ENCODE measurements around the gene ZFPM1. TPM values are rescaled to one million over a fixed set of nuclear protein-coding genes. Genes with fewer than 3 reads are reported as not detected.

ZFPM1 gene
- total RNA-seq, 3 donors from 2014 or later, result 14.2 to 17.3 (median 15.9) TPM

GRCh38 chr16:88541831-88542616, 88.9 kb downstream of the ZFPM1 start:
- H3K9me3 Mint-ChIP-seq, result peaks cover 11% of the 10 kb centered on the region

GRCh38 chr16:88543230-88543813, 90.2 kb downstream of the ZFPM1 start:
- H3K9me3 Mint-ChIP-seq, result peaks cover 11% of the 10 kb centered on the region
- peaks cover 11% of the 10 kb centered on the region for H3K27me3 Mint-ChIP-seq (ENCODE audit: low read depth)
- H3K36me3 Mint-ChIP-seq (ENCODE audit: insufficient read depth), result peaks cover 1% of the 10 kb centered on the region
- no peak overlapping the region for H3K4me3 Mint-ChIP-seq
- DNase-seq (no peak), ATAC-seq (no peak)
- H3K4me1 Mint-ChIP-seq (ENCODE audit: low read depth), result peaks cover 2% of the 10 kb centered on the region

More at GRCh38 chr16:88541831-88542616, 88.9 kb downstream of the ZFPM1 start:
- Mint-ChIP-seq H3K27me3 (ENCODE audit: low read depth) (peaks cover 11% of the 10 kb centered on the region), H3K36me3 (ENCODE audit: insufficient read depth) (peaks cover 1% of the 10 kb centered on the region), H3K4me1 (ENCODE audit: low read depth) (no peaks in the 10 kb centered on the region), H3K4me3 (no peak overlapping the region)
- DNase-seq, result no peak
- ATAC-seq, result no peak

GRCh38 chr16:88545781-88546180, 92.7 kb downstream of the ZFPM1 start:
- H3K27me3 Mint-ChIP-seq (ENCODE audit: low read depth), result peaks cover 5% of the 10 kb centered on the region
- no peak for ATAC-seq
- no peak for DNase-seq
- peaks cover 17% of the 10 kb centered on the region for H3K4me1 Mint-ChIP-seq (ENCODE audit: low read depth)
- H3K4me3 Mint-ChIP-seq, result no peak overlapping the region
- H3K9me3 Mint-ChIP-seq, result peaks cover 11% of the 10 kb centered on the region
- peaks cover 1% of the 10 kb centered on the region for H3K36me3 Mint-ChIP-seq (ENCODE audit: insufficient read depth)

GRCh38 chr16:88548131-88548874, 95.2 kb downstream of the ZFPM1 start:
- peaks cover 6% of the 10 kb centered on the region for H3K9me3 Mint-ChIP-seq
- peaks cover 1% of the 10 kb centered on the region for H3K36me3 Mint-ChIP-seq (ENCODE audit: insufficient read depth)
- DNase-seq (no peak), ATAC-seq (no peak)
- no peak overlapping the region for H3K4me3 Mint-ChIP-seq
- H3K4me1 Mint-ChIP-seq (ENCODE audit: low read depth), result peaks cover 28% of the 10 kb centered on the region
- H3K27me3 Mint-ChIP-seq (ENCODE audit: low read depth), result no peaks in the 10 kb centered on the region

- ATAC-seq (no peak), DNase-seq (no peak)
- H3K4me1 Mint-ChIP-seq (ENCODE audit: low read depth), result peaks cover 28% of the 10 kb centered on the region
- H3K36me3 Mint-ChIP-seq (ENCODE audit: insufficient read depth), result no peaks in the 10 kb centered on the region
- H3K9me3 Mint-ChIP-seq, result no peaks in the 10 kb centered on the region
- H3K4me3 Mint-ChIP-seq, result no peak overlapping the region
- no peaks in the 10 kb centered on the region for H3K27me3 Mint-ChIP-seq (ENCODE audit: low read depth)
Observed at GRCh38 chr16:88548985-88549384, 95.9 kb downstream of the ZFPM1 start.

- H3K36me3 Mint-ChIP-seq (ENCODE audit: insufficient read depth), result no peaks in the 10 kb centered on the region
- peak overlapping the region; percentile 66 for H3K4me3 Mint-ChIP-seq
- no peaks in the 10 kb centered on the region for H3K9me3 Mint-ChIP-seq
- H3K4me1 Mint-ChIP-seq (ENCODE audit: low read depth), result peaks cover 28% of the 10 kb centered on the region
- DNase-seq (no peak), ATAC-seq (peak in 1 of 2 donors; percentile 42)
- no peaks in the 10 kb centered on the region for H3K27me3 Mint-ChIP-seq (ENCODE audit: low read depth)
Observed at GRCh38 chr16:88549671-88550245, 96.7 kb downstream of the ZFPM1 start.

- no peak for DNase-seq
Observed at GRCh38 chr16:88550246-88550661, 97.2 kb downstream of the ZFPM1 start.

GRCh38 chr16:88552166-88552565, 99.1 kb downstream of the ZFPM1 start:
- DNase-seq (no peak), ATAC-seq (peak in 1 of 2 donors; percentile 23)
- H3K4me1 Mint-ChIP-seq (ENCODE audit: low read depth), result peaks cover 28% of the 10 kb centered on the region
- no peak overlapping the region for H3K4me3 Mint-ChIP-seq
- no peaks in the 10 kb centered on the region for H3K9me3 Mint-ChIP-seq
- H3K27me3 Mint-ChIP-seq (ENCODE audit: low read depth), result no peaks in the 10 kb centered on the region
- no peaks in the 10 kb centered on the region for H3K36me3 Mint-ChIP-seq (ENCODE audit: insufficient read depth)

More at GRCh38 chr16:88550246-88550661, 97.2 kb downstream of the ZFPM1 start:
- Mint-ChIP-seq H3K27me3 (ENCODE audit: low read depth) (no peaks in the 10 kb centered on the region), H3K9me3 (no peaks in the 10 kb centered on the region), H3K36me3 (ENCODE audit: insufficient read depth) (no peaks in the 10 kb centered on the region), H3K4me1 (ENCODE audit: low read depth) (peaks cover 28% of the 10 kb centered on the region), H3K4me3 (peak overlapping the region; percentile 66)
- peak in 1 of 2 donors; percentile 75 for ATAC-seq

- no peak for DNase-seq
- H3K27me3 Mint-ChIP-seq (ENCODE audit: low read depth), result no peaks in the 10 kb centered on the region
- no peaks in the 10 kb centered on the region for H3K9me3 Mint-ChIP-seq
- H3K36me3 Mint-ChIP-seq (ENCODE audit: insufficient read depth), result no peaks in the 10 kb centered on the region
- H3K4me1 Mint-ChIP-seq (ENCODE audit: low read depth), result peaks cover 28% of the 10 kb centered on the region
- no peak for ATAC-seq
- no peak overlapping the region for H3K4me3 Mint-ChIP-seq
Observed at GRCh38 chr16:88552815-88553214, 99.7 kb downstream of the ZFPM1 start.

- no peak for ATAC-seq
Observed at GRCh38 chr16:88553739-88554138, 100.7 kb downstream of the ZFPM1 start.

GRCh38 chr16:88554711-88555264, 101.7 kb downstream of the ZFPM1 start:
- DNase-seq, result no peak
- no peak for ATAC-seq
- Mint-ChIP-seq H3K36me3 (ENCODE audit: insufficient read depth) (no peaks in the 10 kb centered on the region), H3K4me3 (no peak overlapping the region), H3K4me1 (ENCODE audit: low read depth) (peaks cover 22% of the 10 kb centered on the region), H3K27me3 (ENCODE audit: low read depth) (peaks cover 4% of the 10 kb centered on the region), H3K9me3 (no peaks in the 10 kb centered on the region)

More at GRCh38 chr16:88553739-88554138, 100.7 kb downstream of the ZFPM1 start:
- H3K27me3 Mint-ChIP-seq (ENCODE audit: low read depth), result peaks cover under 1% of the 10 kb centered on the region
- no peak overlapping the region for H3K4me3 Mint-ChIP-seq
- no peaks in the 10 kb centered on the region for H3K9me3 Mint-ChIP-seq
- no peaks in the 10 kb centered on the region for H3K36me3 Mint-ChIP-seq (ENCODE audit: insufficient read depth)
- H3K4me1 Mint-ChIP-seq (ENCODE audit: low read depth), result peaks cover 26% of the 10 kb centered on the region
- DNase-seq, result no peak

GRCh38 chr16:88556294-88556988, 103.4 kb downstream of the ZFPM1 start:
- DNase-seq, result no peak
- Mint-ChIP-seq H3K9me3 (no peaks in the 10 kb centered on the region), H3K27me3 (ENCODE audit: low read depth) (peaks cover 6% of the 10 kb centered on the region), H3K4me1 (ENCODE audit: low read depth) (peaks cover 10% of the 10 kb centered on the region), H3K4me3 (no peak overlapping the region), H3K36me3 (ENCODE audit: insufficient read depth) (no peaks in the 10 kb centered on the region)
- ATAC-seq, result no peak

Measured in activated T-cell treated with anti-CD3 and anti-CD28 coated beads, Interleukin-2, amount 50 U/mL, for 4 hours (primary cell).